ENCODE measurements around the gene FBLN2.

DNA sequence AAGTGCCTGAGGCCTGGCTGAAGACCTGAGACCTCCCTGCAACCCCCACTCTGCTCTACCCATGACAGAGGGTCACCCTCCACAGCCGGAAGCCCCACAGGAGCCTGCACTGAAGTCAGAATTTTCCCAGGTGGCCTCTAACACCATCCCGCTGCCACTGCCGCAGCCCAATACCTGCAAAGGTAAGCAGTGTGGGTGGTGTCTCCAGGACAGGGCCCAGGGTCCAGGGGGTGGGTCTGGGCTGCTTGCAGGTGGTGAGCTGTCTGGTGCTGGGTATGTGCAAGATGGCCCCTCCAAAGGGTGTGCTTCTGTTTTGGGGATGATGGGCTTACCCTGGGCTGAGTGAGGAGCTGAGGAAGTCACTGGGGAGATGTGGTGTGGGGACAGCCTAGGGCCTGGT, 69.9 kb downstream of the FBLN2 start:
- TF ChIP-seq, protein P1, sequence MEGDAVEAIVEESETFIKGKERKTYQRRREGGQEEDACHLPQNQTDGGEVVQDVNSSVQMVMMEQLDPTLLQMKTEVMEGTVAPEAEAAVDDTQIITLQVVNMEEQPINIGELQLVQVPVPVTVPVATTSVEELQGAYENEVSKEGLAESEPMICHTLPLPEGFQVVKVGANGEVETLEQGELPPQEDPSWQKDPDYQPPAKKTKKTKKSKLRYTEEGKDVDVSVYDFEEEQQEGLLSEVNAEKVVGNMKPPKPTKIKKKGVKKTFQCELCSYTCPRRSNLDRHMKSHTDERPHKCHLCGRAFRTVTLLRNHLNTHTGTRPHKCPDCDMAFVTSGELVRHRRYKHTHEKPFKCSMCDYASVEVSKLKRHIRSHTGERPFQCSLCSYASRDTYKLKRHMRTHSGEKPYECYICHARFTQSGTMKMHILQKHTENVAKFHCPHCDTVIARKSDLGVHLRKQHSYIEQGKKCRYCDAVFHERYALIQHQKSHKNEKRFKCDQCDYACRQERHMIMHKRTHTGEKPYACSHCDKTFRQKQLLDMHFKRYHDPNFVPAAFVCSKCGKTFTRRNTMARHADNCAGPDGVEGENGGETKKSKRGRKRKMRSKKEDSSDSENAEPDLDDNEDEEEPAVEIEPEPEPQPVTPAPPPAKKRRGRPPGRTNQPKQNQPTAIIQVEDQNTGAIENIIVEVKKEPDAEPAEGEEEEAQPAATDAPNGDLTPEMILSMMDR (IDR thresholded peaks at IDR 0.05) = no peak
- no peak for TF ChIP-seq POLR2A (IDR thresholded peaks at IDR 0.05)

All from Peyer's patch (tissue), 4 donors.